ENCODE data around the gene SOX1.

Gene SOX1

DNA sequence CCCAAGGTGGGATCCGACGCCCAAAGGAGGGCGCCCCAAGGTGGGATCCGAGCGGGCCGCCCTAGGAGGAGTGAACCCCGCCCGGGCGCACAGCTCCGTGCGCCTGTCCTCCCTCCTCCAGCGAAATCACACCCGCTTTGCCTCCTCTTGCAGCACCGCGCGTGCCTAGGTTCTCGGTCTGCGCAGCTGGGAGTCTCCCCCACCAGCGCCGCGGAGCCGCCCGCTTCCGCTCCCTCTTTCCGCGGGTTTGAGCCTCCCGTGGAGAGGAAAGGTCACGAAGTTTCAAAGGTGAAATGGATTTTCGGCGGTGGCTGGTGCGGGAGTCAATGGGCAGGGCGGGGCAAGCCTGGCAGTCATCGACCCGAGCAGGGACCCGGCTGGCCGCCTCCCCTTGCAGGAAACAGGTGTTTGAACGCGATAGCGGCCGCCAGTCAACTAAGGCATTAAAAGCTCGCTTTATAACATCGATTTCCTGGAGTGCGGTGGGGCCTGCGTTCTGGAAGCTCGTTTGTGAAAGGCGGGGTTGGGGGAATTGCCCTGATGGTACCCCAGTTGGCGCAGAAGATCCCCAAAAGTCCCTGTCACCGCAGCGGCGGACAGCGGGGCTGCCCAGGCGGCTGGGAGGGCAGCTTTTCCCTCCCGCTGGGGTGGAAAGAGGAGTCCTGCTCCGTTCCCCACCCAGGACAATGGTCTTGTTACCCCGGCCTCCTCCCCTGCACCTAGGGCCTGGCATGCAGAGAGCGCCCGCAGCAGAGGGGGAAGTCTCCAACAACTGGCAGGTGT lies 9.0 kb upstream of the SOX1 start:
- POLR2A ChIA-PET, result no interaction called here
- CTCF ChIA-PET, result no interaction called here
- no peak for TF ChIP-seq CTCF (IDR thresholded peaks at IDR 0.05; ENCODE audit: control extremely low read depth, extremely low read depth, low read depth, missing control alignments)
- no peak for DNase-seq (ENCODE audit: extremely low spot score)

DNA sequence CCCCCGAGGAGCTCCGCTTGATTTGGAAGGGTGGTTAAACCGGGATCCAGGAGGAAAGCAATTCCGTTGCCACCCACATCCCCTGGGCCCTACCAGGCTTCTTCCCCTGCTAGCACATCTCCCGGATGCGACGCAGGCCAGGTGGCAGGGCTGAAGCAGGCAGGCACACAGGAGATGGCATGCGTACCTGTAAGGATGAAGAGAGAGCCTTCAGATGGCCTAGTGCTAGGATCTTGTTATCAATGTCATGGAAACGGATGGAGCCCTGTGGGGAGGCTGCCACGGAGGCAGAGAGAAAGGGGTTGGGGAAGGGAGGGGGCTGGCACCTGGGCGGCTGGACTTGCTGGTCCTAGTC lies 8.5 kb upstream of the SOX1 start:
- POLR2A ChIA-PET, result no interaction called here
- CTCF ChIA-PET, result no interaction called here
- no peak for TF ChIP-seq CTCF (IDR thresholded peaks at IDR 0.05; ENCODE audit: control extremely low read depth, extremely low read depth, low read depth, missing control alignments)
- no peak for DNase-seq (ENCODE audit: extremely low spot score)

- ChIA-PET POLR2A (no interaction called here), CTCF (no interaction called here)
- DNase-seq (ENCODE audit: extremely low spot score), result no peak
- TF ChIP-seq CTCF (IDR thresholded peaks at IDR 0.05; ENCODE audit: control extremely low read depth, extremely low read depth, low read depth, missing control alignments), result no peak
These were observed 8.0 kb upstream of the SOX1 start for GRCh38 chr13:112058941-112059340.

DNA sequence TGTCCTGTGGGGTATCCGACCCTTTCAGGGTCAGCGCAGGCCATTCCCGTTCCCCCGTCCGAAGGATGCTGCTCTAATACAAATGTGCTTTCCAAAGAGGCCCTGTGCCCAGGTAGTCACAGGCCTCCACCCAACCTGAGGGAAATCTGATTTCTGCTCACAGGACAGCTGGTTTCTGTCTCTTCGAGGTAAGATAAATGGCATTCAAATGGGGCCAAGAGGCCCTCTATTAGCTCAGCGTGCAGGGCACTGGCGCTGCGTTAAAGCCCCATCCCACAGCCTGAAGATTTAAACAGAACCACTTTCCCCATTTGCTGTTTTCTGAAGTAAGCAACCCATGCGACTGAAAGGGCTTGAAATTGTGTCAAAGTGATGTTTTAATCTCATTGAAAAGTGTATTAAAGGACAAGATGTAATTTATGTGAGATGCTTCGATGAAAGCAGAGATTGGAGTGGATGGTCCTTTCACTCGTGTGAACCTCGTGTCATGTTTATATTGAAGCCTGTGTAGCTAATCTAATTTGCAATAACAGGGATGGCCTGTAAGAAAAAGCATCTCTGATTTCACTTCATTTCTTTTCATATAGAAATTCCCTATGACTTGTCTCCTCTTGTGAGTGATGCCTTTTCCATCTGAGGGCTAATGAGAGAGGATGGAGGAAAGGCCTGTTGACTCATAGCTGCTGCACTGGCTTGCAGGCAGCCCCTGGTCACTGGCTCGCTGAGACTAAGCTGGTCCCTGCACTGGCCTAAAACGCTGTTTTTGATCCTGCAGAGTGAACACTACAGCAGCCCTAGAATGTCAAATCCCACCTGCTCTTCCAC lies 7.3 kb upstream of the SOX1 start:
- no peak for TF ChIP-seq CTCF (IDR thresholded peaks at IDR 0.05; ENCODE audit: control extremely low read depth, extremely low read depth, low read depth, missing control alignments)
- no peak for DNase-seq (ENCODE audit: extremely low spot score)
- ChIA-PET POLR2A (no interaction called here), CTCF (no interaction called here)

GRCh38 chr13:112060282-112060830 lies 6.6 kb upstream of the SOX1 start:
- CTCF ChIA-PET, result no interaction called here
- POLR2A ChIA-PET, result no interaction called here
- no peak for TF ChIP-seq CTCF (IDR thresholded peaks at IDR 0.05; ENCODE audit: control extremely low read depth, extremely low read depth, low read depth, missing control alignments)

DNA sequence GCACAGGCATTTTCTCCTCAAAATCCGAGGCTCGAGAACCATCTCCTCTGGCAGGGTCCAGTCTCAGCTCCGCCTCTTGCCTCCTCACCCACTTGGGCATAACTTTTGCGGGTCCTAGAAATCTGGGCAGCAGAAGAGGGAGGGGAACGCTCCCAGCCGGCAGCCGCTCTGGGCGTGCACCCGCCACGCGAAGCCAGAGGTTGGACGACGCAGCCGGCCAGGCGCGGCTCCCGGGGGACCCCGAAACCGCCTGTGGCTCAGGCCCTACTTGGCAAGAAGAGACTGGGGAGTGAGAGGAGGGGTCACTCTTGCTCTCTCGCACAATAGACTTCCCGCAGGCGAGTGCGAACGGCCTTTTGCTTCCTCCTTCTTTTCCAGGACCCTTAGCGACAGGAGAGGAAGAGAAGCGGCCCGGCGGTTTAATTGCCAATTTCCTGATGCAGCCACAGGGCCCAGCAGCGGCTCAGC lies 6.0 kb upstream of the SOX1 start:
- ChIA-PET CTCF (no interaction called here), POLR2A (no interaction called here)
- no peak for TF ChIP-seq CTCF (IDR thresholded peaks at IDR 0.05; ENCODE audit: control extremely low read depth, extremely low read depth, low read depth, missing control alignments)
- no peak for DNase-seq (ENCODE audit: extremely low spot score)

More at GRCh38 chr13:112060282-112060830, 6.6 kb upstream of the SOX1 start:
- DNase-seq (ENCODE audit: extremely low spot score), result no peak
